Measurements from ENCODE around the gene CECR2.

CECR2 gene

GRCh38 chr22:17578136-17578754, 209.0 kb downstream of the CECR2 start:
- no peak for DNase-seq

- DNase-seq: no peak
Observed at GRCh38 chr22:17579535-17579981, 210.3 kb downstream of the CECR2 start.

- DNase-seq: no peak
Observed at GRCh38 chr22:17580441-17581031, 211.3 kb downstream of the CECR2 start.

- no peak for DNase-seq
Observed at GRCh38 chr22:17581056-17581455, 211.8 kb downstream of the CECR2 start.

GRCh38 chr22:17581631-17582030, 212.4 kb downstream of the CECR2 start:
- no peak for DNase-seq

- DNase-seq: no peak
Observed at GRCh38 chr22:17583151-17583550, 213.9 kb downstream of the CECR2 start.

DNA sequence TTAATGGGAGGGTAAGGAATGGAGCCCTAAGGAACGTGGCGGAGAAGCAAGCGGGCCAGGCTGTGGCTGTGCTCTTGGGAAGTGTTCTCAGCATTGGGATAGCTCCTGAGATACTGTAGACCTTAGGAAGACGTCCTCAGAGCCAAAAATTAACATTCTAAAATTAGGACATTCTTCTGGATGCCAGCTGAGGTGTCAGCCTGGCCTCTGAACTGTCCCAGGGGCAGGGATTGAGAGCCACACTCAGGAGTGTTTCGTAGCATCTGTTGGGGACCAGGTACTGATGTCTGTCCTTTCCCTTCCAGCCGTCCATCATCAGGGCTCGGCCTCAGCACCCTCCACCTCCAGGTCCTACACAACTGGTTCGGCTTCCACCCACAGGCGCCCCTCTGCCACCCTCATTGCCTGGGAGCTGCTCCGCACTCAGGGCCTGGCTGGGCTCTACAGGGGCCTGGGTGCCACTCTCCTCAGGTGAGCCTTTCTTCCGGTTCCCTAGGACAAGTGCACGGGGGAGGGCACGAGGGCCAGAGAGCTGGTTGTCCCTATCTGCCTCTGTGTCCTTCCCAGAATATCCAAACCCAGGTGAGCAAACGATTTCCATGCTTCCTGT, 217.7 kb downstream of the CECR2 start:
- DNase-seq: no peak

- DNase-seq: no peak
Observed at GRCh38 chr22:17587629-17588028, 218.4 kb downstream of the CECR2 start.

GRCh38 chr22:17588606-17589005, 219.3 kb downstream of the CECR2 start:
- no peak for DNase-seq

GRCh38 chr22:17589810-17590375, 220.6 kb downstream of the CECR2 start:
- no peak for DNase-seq

GRCh38 chr22:17590586-17590985, 221.3 kb downstream of the CECR2 start:
- DNase-seq: no peak

DNA sequence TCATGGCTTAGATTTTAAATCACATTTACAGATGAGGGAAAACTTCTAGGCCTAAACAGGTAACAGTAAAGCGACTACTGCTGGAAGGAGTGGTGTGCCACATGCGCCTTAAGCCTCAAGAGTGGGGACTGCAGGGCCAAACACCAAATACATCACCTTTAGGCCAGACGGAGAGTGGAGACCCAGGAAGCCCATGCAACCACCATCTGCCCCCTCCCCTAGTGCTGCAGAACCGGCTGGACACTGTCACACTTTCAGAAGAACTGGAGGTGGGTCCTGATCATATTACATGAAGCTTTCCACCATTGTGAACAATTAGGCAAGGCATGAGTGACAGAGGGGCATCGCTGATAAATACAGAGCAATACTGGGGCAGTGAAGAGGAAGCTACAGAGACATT, 222.9 kb downstream of the CECR2 start:
- no peak for DNase-seq

DNA sequence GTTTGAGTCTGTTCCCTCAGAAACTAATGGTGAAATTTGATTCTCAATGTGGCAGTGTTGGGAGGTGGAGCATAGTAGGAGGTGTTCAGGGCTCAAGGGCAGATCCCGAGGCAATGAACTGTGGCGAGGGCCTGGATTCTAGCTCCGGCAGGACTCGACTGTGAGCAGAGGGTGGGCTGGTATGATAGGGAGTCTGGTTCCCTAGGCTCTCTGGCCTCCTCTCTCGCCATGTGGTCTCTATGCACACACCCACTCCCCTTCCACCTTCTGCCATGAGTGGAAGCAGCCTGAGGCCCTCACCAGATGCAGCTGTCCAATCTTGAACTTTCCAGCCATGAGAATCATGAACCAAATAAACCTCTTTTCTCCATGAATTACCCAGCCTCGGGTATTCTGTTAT, 227.0 kb downstream of the CECR2 start:
- DNase-seq: no peak

GRCh38 chr22:17597217-17597616, 228.0 kb downstream of the CECR2 start:
- DNase-seq: no peak

GRCh38 chr22:17598318-17598717, 229.1 kb downstream of the CECR2 start:
- no peak for DNase-seq

GRCh38 chr22:17601031-17601430, 231.8 kb downstream of the CECR2 start:
- DNase-seq: no peak

DNA sequence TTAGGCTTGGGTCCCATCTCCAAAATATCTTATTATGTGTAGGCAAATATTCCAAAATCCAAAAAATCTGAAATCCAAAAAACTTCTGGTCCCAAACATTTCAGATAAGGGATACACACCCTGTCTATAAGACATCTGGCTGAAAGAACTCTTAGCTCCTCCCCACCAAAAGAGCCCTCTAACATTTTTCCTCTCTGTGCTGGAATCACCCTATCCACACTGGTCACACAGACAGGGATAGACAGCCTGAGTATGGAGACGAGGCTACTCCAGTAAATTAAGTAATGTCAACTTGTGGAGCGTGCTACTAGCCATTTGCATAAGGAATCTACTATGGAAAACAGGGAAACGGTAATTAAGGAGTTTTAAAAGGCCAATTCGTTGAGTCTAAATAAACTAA, 234.4 kb downstream of the CECR2 start:
- DNase-seq: no peak

GRCh38 chr22:17606496-17606895, 237.2 kb downstream of the CECR2 start:
- DNase-seq: no peak
